HEK293 (cell line): ENCODE results near the gene PEX14.
A peak's percentile ranks its signal among the peaks of the same experiment; 100 is the strongest.

Source experiments
- ATF2 ChIP-seq: fragments of 450-650 bp; formaldehyde crosslinking; IDR thresholded peaks from 2 replicates; pipeline ENCODE4 v1.5.1; 2016; ENCODE audit warnings: missing biosample characterization, missing genetic modification characterization, low read depth
- HOXA7 ChIP-seq: sonication (generic); formaldehyde crosslinking; IDR thresholded peaks from 2 replicates; pipeline ENCODE4 v1.8.1; 2022; ENCODE audit warnings: missing genetic modification reagents, borderline replicate concordance
- KLF17 ChIP-seq: fragments of 450-650 bp; formaldehyde crosslinking; IDR thresholded peaks from 2 replicates; pipeline ENCODE4 v1.5.1; 2016; ENCODE audit warnings: missing biosample characterization, missing genetic modification characterization
- MYNN ChIP-seq: fragments of 450-650 bp; formaldehyde crosslinking; IDR thresholded peaks from 2 replicates; pipeline ENCODE4 v1.5.1; 2016; ENCODE audit warnings: missing biosample characterization, missing genetic modification characterization, borderline replicate concordance
- RBAK ChIP-seq: fragments of 450-650 bp; formaldehyde crosslinking; IDR thresholded peaks from 2 replicates; pipeline ENCODE4 v1.5.1; 2016; ENCODE audit warnings: missing biosample characterization, missing genetic modification characterization
- SP2 ChIP-seq: fragments of 450-650 bp; formaldehyde crosslinking; IDR thresholded peaks from 2 replicates; pipeline ENCODE4 v1.5.1; 2016; ENCODE audit warnings: missing biosample characterization, missing genetic modification characterization
- SP7 ChIP-seq: fragments of 450-650 bp; formaldehyde crosslinking; IDR thresholded peaks from 2 replicates; pipeline ENCODE4 v1.5.1; 2016; ENCODE audit warnings: missing biosample characterization, missing genetic modification characterization
- TRIM28 ChIP-seq: IDR thresholded peaks from 2 replicates; pipeline ENCODE4 v1.6.1; 2011; ENCODE audit warnings: low read length, control low read depth, borderline replicate concordance
- YY2 ChIP-seq: fragments of 450-650 bp; formaldehyde crosslinking; IDR thresholded peaks from 2 replicates; pipeline ENCODE4 v1.5.1; 2016; ENCODE audit warnings: missing biosample characterization, missing genetic modification characterization
- ZBTB21 ChIP-seq: fragments of 450-650 bp; formaldehyde crosslinking; IDR thresholded peaks from 2 replicates; pipeline ENCODE4 v1.5.1; 2017; ENCODE audit warnings: missing biosample characterization, missing genetic modification characterization
- ZBTB8A ChIP-seq: fragments of 450-650 bp; formaldehyde crosslinking; IDR thresholded peaks from 2 replicates; pipeline ENCODE4 v1.5.1; 2016; ENCODE audit warnings: missing biosample characterization, missing genetic modification characterization
- ZFP41 ChIP-seq: fragments of 450-650 bp; formaldehyde crosslinking; IDR thresholded peaks from 2 replicates; pipeline ENCODE4 v1.5.1; 2016; ENCODE audit warnings: missing biosample characterization, missing genetic modification characterization, borderline replicate concordance
- ZNF10 ChIP-seq: fragments of 450-650 bp; formaldehyde crosslinking; IDR thresholded peaks from 2 replicates; pipeline ENCODE4 v1.5.1; 2017; ENCODE audit warnings: missing biosample characterization, missing genetic modification characterization
- ZNF18 ChIP-seq: fragments of 450-650 bp; formaldehyde crosslinking; IDR thresholded peaks from 2 replicates; pipeline ENCODE4 v1.5.1; 2016; ENCODE audit warnings: missing biosample characterization, missing genetic modification characterization
- ZNF211 ChIP-seq: fragments of 450-650 bp; formaldehyde crosslinking; IDR thresholded peaks from 2 replicates; pipeline ENCODE4 v1.5.1; 2016; ENCODE audit warnings: low read depth, missing biosample characterization, missing genetic modification characterization
- ZNF280C ChIP-seq: fragments of 450-650 bp; formaldehyde crosslinking; IDR thresholded peaks from 2 replicates; pipeline ENCODE4 v1.5.1; 2016; ENCODE audit warnings: missing biosample characterization, missing genetic modification characterization
- ZNF292 ChIP-seq: fragments of 450-650 bp; formaldehyde crosslinking; IDR thresholded peaks from 2 replicates; pipeline ENCODE4 v1.5.1; 2016; ENCODE audit warnings: low read depth, missing biosample characterization, missing genetic modification characterization, borderline replicate concordance
- ZNF335 ChIP-seq: fragments of 450-650 bp; formaldehyde crosslinking; conservative IDR thresholded peaks from 2 replicates; pipeline ENCODE4 v1.5.1; 2016; ENCODE audit warnings: missing biosample characterization, missing genetic modification characterization
- ZNF366 ChIP-seq: fragments of 450-650 bp; formaldehyde crosslinking; conservative IDR thresholded peaks from 2 replicates; pipeline ENCODE4 v1.5.1; 2016; ENCODE audit warnings: missing biosample characterization, missing genetic modification characterization
- ZNF488 ChIP-seq: fragments of 450-650 bp; formaldehyde crosslinking; IDR thresholded peaks from 2 replicates; pipeline ENCODE4 v1.5.1; 2016; ENCODE audit warnings: missing biosample characterization, missing genetic modification characterization
- ZNF510 ChIP-seq: fragments of 450-650 bp; formaldehyde crosslinking; IDR thresholded peaks from 2 replicates; pipeline ENCODE4 v1.5.1; 2018; ENCODE audit warnings: mild to moderate bottlenecking, missing genetic modification characterization, missing biosample characterization; ENCODE audit not compliant: insufficient replicate concordance
- ZNF610 ChIP-seq: fragments of 450-650 bp; formaldehyde crosslinking; IDR thresholded peaks from 2 replicates; pipeline ENCODE4 v1.5.1; 2016; ENCODE audit warnings: missing biosample characterization, missing genetic modification characterization, borderline replicate concordance
- ZNF639 ChIP-seq: fragments of 450-650 bp; formaldehyde crosslinking; IDR thresholded peaks from 2 replicates; pipeline ENCODE4 v1.5.1; 2016; ENCODE audit warnings: missing biosample characterization, missing genetic modification characterization
- ZNF701 ChIP-seq: fragments of 450-650 bp; formaldehyde crosslinking; IDR thresholded peaks from 2 replicates; pipeline ENCODE4 v1.5.1; 2016; ENCODE audit warnings: missing biosample characterization, missing genetic modification characterization
- ZSCAN5A ChIP-seq: fragments of 450-650 bp; formaldehyde crosslinking; IDR thresholded peaks from 2 replicates; pipeline ENCODE4 v1.5.1; 2016; ENCODE audit warnings: missing biosample characterization, missing genetic modification characterization
- ZXDB ChIP-seq: fragments of 450-650 bp; formaldehyde crosslinking; IDR thresholded peaks from 2 replicates; pipeline ENCODE4 v1.5.1; 2016; ENCODE audit warnings: missing biosample characterization, missing genetic modification characterization
- TF ChIP-seq, protein P1 (sequence below): fragments of 450-650 bp; formaldehyde crosslinking; IDR thresholded peaks from 2 replicates; pipeline ENCODE4; 2016; ENCODE audit warnings: missing biosample characterization, missing genetic modification characterization

The PEX14 gene

DNA sequence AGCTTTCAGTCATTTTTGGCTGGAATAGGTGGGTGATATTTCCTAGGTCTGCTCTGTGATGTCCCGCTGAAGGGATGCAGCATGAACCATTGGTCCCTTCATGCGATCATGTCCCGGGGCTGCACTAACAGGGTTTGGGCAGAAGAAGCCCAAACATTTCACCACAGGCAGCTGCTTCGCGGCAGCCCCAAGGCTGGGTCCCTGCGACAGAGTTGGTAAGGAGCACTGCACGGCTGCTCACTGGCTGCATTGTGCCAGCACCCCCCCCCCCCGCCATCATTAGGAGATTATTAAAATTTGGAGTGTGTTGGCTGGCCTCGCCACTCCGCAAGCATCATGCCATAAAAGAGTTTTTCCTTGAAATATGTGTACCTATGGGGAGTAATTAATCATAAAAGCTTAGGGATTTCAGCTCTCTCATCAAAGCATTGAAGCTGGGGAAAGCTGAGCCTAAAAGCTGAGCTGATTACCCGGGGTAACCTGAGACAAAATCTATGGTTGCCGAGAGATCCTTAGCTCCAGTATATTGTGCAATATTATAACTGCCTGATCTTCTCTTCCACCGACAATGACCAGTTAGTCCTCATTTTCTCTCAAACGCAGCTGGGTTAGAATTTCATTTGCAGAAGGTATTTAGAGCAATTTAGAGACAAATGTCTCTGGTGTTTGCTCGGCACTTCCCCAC is 62.5 kb downstream of the PEX14 start (continued):
- TF ChIP-seq ZNF510 (tag by site-specific recombination) (no peak), ZNF280C (tag by site-specific recombination) (no peak), ZNF292 (tag by site-specific recombination) (no peak), SP7 (tag by site-specific recombination) (peak; percentile 69), ZNF610 (tag by site-specific recombination) (0 out of 2 replicates have a peak, but pooled peaks have one; percentile 28), HOXA7 (CRISPR knock-in tag) (no peak), ZNF639 (no peak), ZNF10 (tag by site-specific recombination) (no peak), ZNF701 (tag by site-specific recombination) (no peak), ZNF18 (tag by site-specific recombination) (no peak), ZSCAN5A (no peak), RBAK (tag by site-specific recombination) (no peak), ZXDB (tag by site-specific recombination) (0 out of 2 replicates have a peak, but pooled peaks have one; percentile 12), MYNN (tag by site-specific recombination) (no peak), KLF17 (no peak), SP2 (tag by site-specific recombination) (no peak), ZNF335 (tag by site-specific recombination) (no peak), ZNF366 (tag by site-specific recombination) (peak; percentile 55; the same call in 1 of the 2 replicates), ZBTB8A (0 out of 2 replicates have a peak, but pooled peaks have one; percentile 21), ZNF488 (tag by site-specific recombination) (no peak), ZFP41 (no peak), TRIM28 (peak; percentile 23; the same call in 1 of the 2 replicates), ZBTB21 (tag by site-specific recombination) (no peak), ZNF211 (no peak), YY2 (no peak), ATF2 (tag by site-specific recombination) (no peak)
- TF ChIP-seq, protein P1, sequence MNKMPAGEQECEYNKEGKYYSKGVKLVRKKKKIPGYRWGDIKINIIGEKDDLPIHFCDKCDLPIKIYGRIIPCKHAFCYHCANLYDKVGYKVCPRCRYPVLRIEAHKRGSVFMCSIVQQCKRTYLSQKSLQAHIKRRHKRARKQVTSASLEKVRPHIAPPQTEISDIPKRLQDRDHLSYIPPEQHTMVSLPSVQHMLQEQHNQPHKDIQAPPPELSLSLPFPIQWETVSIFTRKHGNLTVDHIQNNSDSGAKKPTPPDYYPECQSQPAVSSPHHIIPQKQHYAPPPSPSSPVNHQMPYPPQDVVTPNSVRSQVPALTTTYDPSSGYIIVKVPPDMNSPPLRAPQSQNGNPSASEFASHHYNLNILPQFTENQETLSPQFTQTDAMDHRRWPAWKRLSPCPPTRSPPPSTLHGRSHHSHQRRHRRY (tag by site-specific recombination), result no peak
